ENCODE data around the gene DIAPH3. TPM values are rescaled to one million over a fixed set of nuclear protein-coding genes. Genes with fewer than 3 reads are reported as not detected.

The DIAPH3 gene
- total and polyA plus RNA-seq, 8 donors: 3.3 to 19.1 (median 10.6) TPM

DNA sequence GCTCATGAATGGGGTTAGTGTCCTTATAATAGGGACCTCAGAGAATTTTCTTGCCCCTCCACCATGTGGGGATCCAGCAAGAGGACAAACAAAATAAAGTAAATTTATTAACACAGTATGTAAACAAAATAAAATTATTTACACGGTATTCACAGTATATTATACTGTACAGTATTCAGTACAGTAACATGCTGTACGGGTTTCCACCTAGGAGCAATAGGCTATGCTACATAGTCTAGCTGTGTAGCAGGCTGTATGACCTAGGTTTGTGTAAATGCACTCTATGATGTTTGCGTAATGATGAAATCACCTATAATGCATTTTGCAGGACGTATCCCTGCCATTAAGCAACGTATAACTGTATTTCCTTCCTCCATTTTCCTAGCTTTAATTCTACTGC is 11.8 kb upstream of the DIAPH3 start:
- no peaks in the 10 kb centered on the region for H3K36me3 ChIP-seq
- no peaks in the 10 kb centered on the region for H3K9me3 ChIP-seq
- intact Hi-C loops (cut with DNase I): no loop called here
- H3K4me1 ChIP-seq: no peaks in the 10 kb centered on the region
- TF ChIP-seq, protein P1, sequence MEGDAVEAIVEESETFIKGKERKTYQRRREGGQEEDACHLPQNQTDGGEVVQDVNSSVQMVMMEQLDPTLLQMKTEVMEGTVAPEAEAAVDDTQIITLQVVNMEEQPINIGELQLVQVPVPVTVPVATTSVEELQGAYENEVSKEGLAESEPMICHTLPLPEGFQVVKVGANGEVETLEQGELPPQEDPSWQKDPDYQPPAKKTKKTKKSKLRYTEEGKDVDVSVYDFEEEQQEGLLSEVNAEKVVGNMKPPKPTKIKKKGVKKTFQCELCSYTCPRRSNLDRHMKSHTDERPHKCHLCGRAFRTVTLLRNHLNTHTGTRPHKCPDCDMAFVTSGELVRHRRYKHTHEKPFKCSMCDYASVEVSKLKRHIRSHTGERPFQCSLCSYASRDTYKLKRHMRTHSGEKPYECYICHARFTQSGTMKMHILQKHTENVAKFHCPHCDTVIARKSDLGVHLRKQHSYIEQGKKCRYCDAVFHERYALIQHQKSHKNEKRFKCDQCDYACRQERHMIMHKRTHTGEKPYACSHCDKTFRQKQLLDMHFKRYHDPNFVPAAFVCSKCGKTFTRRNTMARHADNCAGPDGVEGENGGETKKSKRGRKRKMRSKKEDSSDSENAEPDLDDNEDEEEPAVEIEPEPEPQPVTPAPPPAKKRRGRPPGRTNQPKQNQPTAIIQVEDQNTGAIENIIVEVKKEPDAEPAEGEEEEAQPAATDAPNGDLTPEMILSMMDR (IDR thresholded peaks at IDR 0.05): no peak
- no peaks in the 10 kb centered on the region for H3K27me3 ChIP-seq
- H3K27ac ChIP-seq: no peak overlapping the region
- ATAC-seq: no peak
- H3K4me3 ChIP-seq: no peak overlapping the region
- no peak for DNase-seq

DNA sequence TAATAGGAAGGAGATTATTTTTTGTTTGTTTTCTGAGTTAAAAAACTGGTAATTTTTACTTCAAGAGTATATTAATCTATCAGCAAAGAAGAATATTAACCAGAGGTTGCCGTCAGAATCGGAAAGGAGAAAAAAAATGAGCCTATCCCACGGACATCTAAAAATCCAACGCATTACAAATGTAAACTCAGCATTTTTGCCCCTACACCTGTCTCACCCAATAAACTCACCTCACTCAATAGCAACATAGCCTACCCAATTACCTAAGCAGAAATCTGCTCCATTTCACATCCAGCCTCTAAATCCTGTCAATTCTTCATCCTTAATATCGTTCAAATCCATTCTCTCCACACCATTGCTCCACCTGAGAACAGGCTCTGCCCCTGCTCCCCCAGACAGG is 10.4 kb upstream of the DIAPH3 start:
- no peaks in the 10 kb centered on the region for H3K9me3 ChIP-seq
- H3K27me3 ChIP-seq: no peaks in the 10 kb centered on the region
- no peaks in the 10 kb centered on the region for H3K36me3 ChIP-seq
- no peak overlapping the region for H3K27ac ChIP-seq
- intact Hi-C loops (cut with DNase I): no loop called here
- DNase-seq: no peak
- no peaks in the 10 kb centered on the region for H3K4me1 ChIP-seq
- TF ChIP-seq, protein P1 (IDR thresholded peaks at IDR 0.05): no peak
- H3K4me3 ChIP-seq: no peak overlapping the region
- no peak for ATAC-seq

DNA sequence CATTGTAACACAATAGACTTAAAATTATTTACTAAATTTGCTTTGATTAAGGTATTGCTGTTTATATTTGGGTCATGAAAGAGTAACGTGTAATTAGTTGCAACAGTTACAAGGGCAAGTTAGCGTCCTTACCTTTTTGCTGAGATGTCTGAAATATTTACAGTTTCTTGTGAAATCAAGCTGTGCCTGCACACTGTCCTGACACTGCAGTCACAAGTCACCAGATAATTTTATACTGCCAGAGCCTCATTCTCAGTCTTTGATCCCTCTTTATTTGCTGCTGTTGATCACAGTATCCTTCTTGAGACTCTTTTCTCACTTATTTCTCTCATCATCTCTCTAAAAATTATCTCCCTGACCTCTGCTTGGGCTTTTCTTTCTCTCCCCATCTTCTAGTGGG is 8.4 kb upstream of the DIAPH3 start:
- H3K27ac ChIP-seq: no peak overlapping the region

GRCh38 chr13:60170414-60170813 is 6.7 kb upstream of the DIAPH3 start:
- DNase-seq (no peak), ATAC-seq (no peak)
- intact Hi-C loops (cut with DNase I): no loop called here
- Histone ChIP-seq H3K4me1 (no peaks in the 10 kb centered on the region), H3K4me3 (no peak overlapping the region), H3K27ac (no peak overlapping the region), H3K36me3 (no peaks in the 10 kb centered on the region), H3K27me3 (no peaks in the 10 kb centered on the region), H3K9me3 (no peaks in the 10 kb centered on the region)
- TF ChIP-seq, protein P1 (IDR thresholded peaks at IDR 0.05): no peak

More for the DNA sequence above, 8.4 kb upstream of the DIAPH3 start:
- ATAC-seq (no peak), DNase-seq (no peak)
- no peak overlapping the region for H3K4me3 ChIP-seq
- intact Hi-C loops (cut with DNase I): no loop called here
- H3K4me1 ChIP-seq: no peaks in the 10 kb centered on the region
- no peaks in the 10 kb centered on the region for H3K9me3 ChIP-seq
- TF ChIP-seq, protein P1 (IDR thresholded peaks at IDR 0.05): no peak
- no peaks in the 10 kb centered on the region for H3K27me3 ChIP-seq
- H3K36me3 ChIP-seq: no peaks in the 10 kb centered on the region

GRCh38 chr13:60169239-60170031 is 5.7 kb upstream of the DIAPH3 start:
- TF ChIP-seq, protein P1 (IDR thresholded peaks at IDR 0.05): no peak
- no peak for DNase-seq
- no peak for ATAC-seq
- Histone ChIP-seq H3K4me3 (no peak overlapping the region), H3K27me3 (no peaks in the 10 kb centered on the region), H3K9me3 (no peaks in the 10 kb centered on the region), H3K36me3 (no peaks in the 10 kb centered on the region), H3K27ac (no peak overlapping the region), H3K4me1 (peaks cover 3 to 9% of the 10 kb centered on the region in 2 donors)
- intact Hi-C loops (cut with DNase I): no loop called here

Data from left lung (tissue), 10 donors.